ENCODE measurements around the gene NOL9.

GRCh38 chr1:6586404-6586816 lies 32.1 kb upstream of the NOL9 start:
- TF ChIP-seq, protein P1, sequence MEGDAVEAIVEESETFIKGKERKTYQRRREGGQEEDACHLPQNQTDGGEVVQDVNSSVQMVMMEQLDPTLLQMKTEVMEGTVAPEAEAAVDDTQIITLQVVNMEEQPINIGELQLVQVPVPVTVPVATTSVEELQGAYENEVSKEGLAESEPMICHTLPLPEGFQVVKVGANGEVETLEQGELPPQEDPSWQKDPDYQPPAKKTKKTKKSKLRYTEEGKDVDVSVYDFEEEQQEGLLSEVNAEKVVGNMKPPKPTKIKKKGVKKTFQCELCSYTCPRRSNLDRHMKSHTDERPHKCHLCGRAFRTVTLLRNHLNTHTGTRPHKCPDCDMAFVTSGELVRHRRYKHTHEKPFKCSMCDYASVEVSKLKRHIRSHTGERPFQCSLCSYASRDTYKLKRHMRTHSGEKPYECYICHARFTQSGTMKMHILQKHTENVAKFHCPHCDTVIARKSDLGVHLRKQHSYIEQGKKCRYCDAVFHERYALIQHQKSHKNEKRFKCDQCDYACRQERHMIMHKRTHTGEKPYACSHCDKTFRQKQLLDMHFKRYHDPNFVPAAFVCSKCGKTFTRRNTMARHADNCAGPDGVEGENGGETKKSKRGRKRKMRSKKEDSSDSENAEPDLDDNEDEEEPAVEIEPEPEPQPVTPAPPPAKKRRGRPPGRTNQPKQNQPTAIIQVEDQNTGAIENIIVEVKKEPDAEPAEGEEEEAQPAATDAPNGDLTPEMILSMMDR (IDR thresholded peaks at IDR 0.05; ENCODE audit: insufficient read depth, low read depth, low read length), result no peak
- no peak for TF ChIP-seq EZH2 (IDR thresholded peaks at IDR 0.05; ENCODE audit: insufficient read depth, low read length)

Measured in astrocyte (in vitro differentiated cells and primary cell).